NB4 (cell line): ENCODE data around the gene GFOD1.

Experiments
- CTCF ChIP-seq: IDR thresholded peaks from one replicate; pipeline ENCODE4 v1.5.1; 2012; ENCODE audit warnings: low read depth, low read length
- MAX ChIP-seq: IDR thresholded peaks from 2 replicates; pipeline ENCODE4 v1.6.1; 2011; ENCODE audit warnings: low read depth, low read length

- TF ChIP-seq CTCF: no peak
- no peak for TF ChIP-seq MAX
Measured at GRCh38 chr6:13507306-13507860, 20.0 kb upstream of the GFOD1 start.
